WTC11 (cell line): ENCODE measurements around the gene LIMA1. TPM values are rescaled to one million over a fixed set of nuclear protein-coding genes. Genes with fewer than 3 reads are reported as not detected.

ENCODE experiments used
- ATAC-seq: fragments of 200-7000 bp; cut with Tn5 transposase; 2 replicates; pipeline ENCODE4 v1.10.0; 2021; ENCODE audit warnings: mild to moderate bottlenecking, moderate library complexity
- CTCF ChIA-PET: fragments of 300-600 bp; sonication (Branson Sonifier 250); formaldehyde crosslinking; loops from one replicate; lab custom pipeline; 2021; ENCODE audit warnings: antibody characterized with exemption; lab: Charles Lee
- POLR2A ChIA-PET: fragments of 350-600 bp; sonication (Branson Sonifier 250); formaldehyde crosslinking; loops from one replicate; lab custom pipeline; 2021; ENCODE audit warnings: antibody characterized with exemption; lab: Charles Lee
- DNase-seq: peaks from one replicate; pipeline ENCODE4 v3.0.0; 2021; ENCODE audit warnings: low spot score
- H3K27ac Mint-ChIP-seq: 2 replicates; pipeline ENCODE4 v1.8.0; 2021; ENCODE audit warnings: mixed read lengths
- H3K27me3 Mint-ChIP-seq: 2 replicates; pipeline ENCODE4 v1.8.0; 2021; ENCODE audit warnings: low read depth, mild to moderate bottlenecking, moderate library complexity, mixed read lengths
- H3K36me3 Mint-ChIP-seq: 2 replicates; pipeline ENCODE4 v1.8.0; 2021; ENCODE audit warnings: mixed read lengths
- H3K4me1 Mint-ChIP-seq: 2 replicates; pipeline ENCODE4 v1.8.0; 2022; ENCODE audit warnings: mixed read lengths
- H3K4me3 Mint-ChIP-seq: 2 replicates; pipeline ENCODE4 v1.8.0; 2021; ENCODE audit warnings: mild to moderate bottlenecking, moderate library complexity, mixed read lengths
- H3K9me3 Mint-ChIP-seq: 2 replicates; pipeline ENCODE4 v1.8.0; 2021; ENCODE audit warnings: mixed read lengths
- ATF1 ChIP-seq: sonication (generic); formaldehyde crosslinking; IDR thresholded peaks from 2 replicates; pipeline ENCODE4 v1.8.1; 2023; ENCODE audit warnings: mild to moderate bottlenecking, moderate library complexity, missing genetic modification reagents
- CBFB ChIP-seq: sonication (generic); formaldehyde crosslinking; IDR thresholded peaks from 2 replicates; pipeline ENCODE4 v1.8.1; 2022; ENCODE audit warnings: mild to moderate bottlenecking, low read depth, missing genetic modification reagents
- CREB1 ChIP-seq: sonication (generic); formaldehyde crosslinking; IDR thresholded peaks from 2 replicates; pipeline ENCODE4 v1.8.0; 2023; ENCODE audit warnings: mild to moderate bottlenecking, missing genetic modification reagents
- GRHL2 ChIP-seq: fragments of 250-450 bp; sonication (Bioruptor Pico); IDR thresholded peaks from 2 replicates; pipeline ENCODE4 v1.8.0; 2022; ENCODE audit warnings: mild to moderate bottlenecking, moderate library complexity; ENCODE audit not compliant: insufficient replicate concordance, severe bottlenecking
- HMGA2 ChIP-seq: fragments of 250-450 bp; sonication (Bioruptor Pico); IDR thresholded peaks from 2 replicates; pipeline ENCODE4 v1.4.0; 2021; ENCODE audit warnings: mild to moderate bottlenecking, moderate library complexity
- KAT7 ChIP-seq: sonication (generic); formaldehyde crosslinking; IDR thresholded peaks from 2 replicates; pipeline ENCODE4 v1.8.1; 2023; ENCODE audit warnings: missing genetic modification reagents, mild to moderate bottlenecking, borderline replicate concordance
- NFATC4 ChIP-seq: fragments of 250-450 bp; sonication (Bioruptor Pico); IDR thresholded peaks from 2 replicates; pipeline ENCODE4 v1.9.0; 2021; ENCODE audit warnings: mild to moderate bottlenecking
- TCF7 ChIP-seq: sonication (generic); formaldehyde crosslinking; IDR thresholded peaks from 2 replicates; pipeline ENCODE4 v1.8.0; 2022; ENCODE audit warnings: mild to moderate bottlenecking, low read depth, missing genetic modification reagents, moderate library complexity
- ZNF219 ChIP-seq: sonication (generic); formaldehyde crosslinking; IDR thresholded peaks from 2 replicates; pipeline ENCODE4 v1.8.0; 2023; ENCODE audit warnings: missing genetic modification reagents, mild to moderate bottlenecking, borderline replicate concordance
- ZNF263 ChIP-seq: sonication (generic); formaldehyde crosslinking; IDR thresholded peaks from 2 replicates; pipeline ENCODE4 v1.8.1; 2022; ENCODE audit warnings: low read depth, mild to moderate bottlenecking, moderate library complexity, missing genetic modification reagents
- total RNA-seq: library from RNA; stranded (reverse); gene quantifications from 3 replicates; pipeline ENCODE4 v1.2.3, GENCODE V29; 2021
- TF ChIP-seq, protein P1 (sequence below): fragments of 250-450 bp; sonication (Bioruptor Pico); IDR thresholded peaks from 2 replicates; pipeline ENCODE4 v1.8.0; 2021; ENCODE audit warnings: mild to moderate bottlenecking
- TF ChIP-seq, protein P2 (sequence below): sonication (generic); formaldehyde crosslinking; IDR thresholded peaks from 2 replicates; pipeline ENCODE4 v1.8.0; 2022; ENCODE audit warnings: mild to moderate bottlenecking, missing genetic modification reagents
- TF ChIP-seq, protein P3 (sequence below): sonication (generic); formaldehyde crosslinking; IDR thresholded peaks from 2 replicates; pipeline ENCODE4 v1.8.1; 2023; ENCODE audit warnings: mild to moderate bottlenecking, missing genetic modification reagents, moderate library complexity
- TF ChIP-seq, protein P4 (sequence below): sonication (generic); formaldehyde crosslinking; IDR thresholded peaks from 2 replicates; pipeline ENCODE4 v1.8.0; 2022; ENCODE audit warnings: missing genetic modification reagents
- TF ChIP-seq, protein P5 (sequence below): sonication (generic); formaldehyde crosslinking; IDR thresholded peaks from 2 replicates; pipeline ENCODE4 v1.8.1; 2023; ENCODE audit warnings: mild to moderate bottlenecking, missing genetic modification reagents
- TF ChIP-seq, protein P6 (sequence below): fragments of 250-450 bp; sonication (Bioruptor Pico); IDR thresholded peaks from 2 replicates; pipeline ENCODE4 v2.1.2; 2022; ENCODE audit warnings: mild to moderate bottlenecking, moderate library complexity
- TF ChIP-seq, protein P7 (sequence below): sonication (generic); formaldehyde crosslinking; IDR thresholded peaks from 2 replicates; pipeline ENCODE4 v1.8.0; 2022; ENCODE audit warnings: mild to moderate bottlenecking, missing genetic modification reagents
- TF ChIP-seq, protein P8 (sequence below): sonication (generic); formaldehyde crosslinking; conservative IDR thresholded peaks from 2 replicates; pipeline ENCODE4 v1.8.1; 2023; ENCODE audit warnings: mild to moderate bottlenecking, low read depth, missing genetic modification reagents, moderate library complexity
- TF ChIP-seq, protein P9 (sequence below): sonication (generic); formaldehyde crosslinking; IDR thresholded peaks from 2 replicates; pipeline ENCODE4 v1.8.1; 2022; ENCODE audit warnings: mild to moderate bottlenecking, moderate library complexity, missing genetic modification reagents

LIMA1 gene
- total RNA-seq, 1 experiment from 2014 or later: 41.2 TPM

DNA sequence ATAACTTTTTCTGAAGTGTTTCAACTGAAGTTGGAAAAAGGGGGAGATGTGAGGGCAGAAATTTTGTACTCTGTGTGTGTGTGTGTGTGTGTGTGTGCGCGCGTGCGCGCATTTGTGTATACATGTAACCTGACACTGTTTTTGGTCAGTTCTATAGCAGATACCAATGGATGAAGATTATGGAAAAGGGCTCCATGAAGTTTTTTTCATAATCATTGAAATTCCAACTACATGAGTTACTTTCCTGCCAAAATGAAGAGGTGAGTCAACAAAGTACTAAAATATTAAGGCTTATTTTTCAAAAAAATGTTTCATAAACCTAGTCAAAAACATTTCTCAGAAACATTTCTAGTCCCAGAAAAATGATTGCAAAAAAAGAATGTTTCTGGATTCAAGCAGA lies 90.4 kb downstream of the LIMA1 start:
- H3K27me3 Mint-ChIP-seq: no peaks in the 10 kb centered on the region
- no peaks in the 10 kb centered on the region for H3K9me3 Mint-ChIP-seq
- ATAC-seq: no peak
- TF ChIP-seq, protein P1, sequence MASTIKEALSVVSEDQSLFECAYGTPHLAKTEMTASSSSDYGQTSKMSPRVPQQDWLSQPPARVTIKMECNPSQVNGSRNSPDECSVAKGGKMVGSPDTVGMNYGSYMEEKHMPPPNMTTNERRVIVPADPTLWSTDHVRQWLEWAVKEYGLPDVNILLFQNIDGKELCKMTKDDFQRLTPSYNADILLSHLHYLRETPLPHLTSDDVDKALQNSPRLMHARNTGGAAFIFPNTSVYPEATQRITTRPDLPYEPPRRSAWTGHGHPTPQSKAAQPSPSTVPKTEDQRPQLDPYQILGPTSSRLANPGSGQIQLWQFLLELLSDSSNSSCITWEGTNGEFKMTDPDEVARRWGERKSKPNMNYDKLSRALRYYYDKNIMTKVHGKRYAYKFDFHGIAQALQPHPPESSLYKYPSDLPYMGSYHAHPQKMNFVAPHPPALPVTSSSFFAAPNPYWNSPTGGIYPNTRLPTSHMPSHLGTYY (CRISPR knock-in tag): no peak
- no peak for TF ChIP-seq TCF7
- TF ChIP-seq NFATC4 (CRISPR knock-in tag): no peak
- no peak for TF ChIP-seq CREB1 (CRISPR knock-in tag)
- no peak for TF ChIP-seq ZNF219 (CRISPR knock-in tag)
- TF ChIP-seq, protein P2, sequence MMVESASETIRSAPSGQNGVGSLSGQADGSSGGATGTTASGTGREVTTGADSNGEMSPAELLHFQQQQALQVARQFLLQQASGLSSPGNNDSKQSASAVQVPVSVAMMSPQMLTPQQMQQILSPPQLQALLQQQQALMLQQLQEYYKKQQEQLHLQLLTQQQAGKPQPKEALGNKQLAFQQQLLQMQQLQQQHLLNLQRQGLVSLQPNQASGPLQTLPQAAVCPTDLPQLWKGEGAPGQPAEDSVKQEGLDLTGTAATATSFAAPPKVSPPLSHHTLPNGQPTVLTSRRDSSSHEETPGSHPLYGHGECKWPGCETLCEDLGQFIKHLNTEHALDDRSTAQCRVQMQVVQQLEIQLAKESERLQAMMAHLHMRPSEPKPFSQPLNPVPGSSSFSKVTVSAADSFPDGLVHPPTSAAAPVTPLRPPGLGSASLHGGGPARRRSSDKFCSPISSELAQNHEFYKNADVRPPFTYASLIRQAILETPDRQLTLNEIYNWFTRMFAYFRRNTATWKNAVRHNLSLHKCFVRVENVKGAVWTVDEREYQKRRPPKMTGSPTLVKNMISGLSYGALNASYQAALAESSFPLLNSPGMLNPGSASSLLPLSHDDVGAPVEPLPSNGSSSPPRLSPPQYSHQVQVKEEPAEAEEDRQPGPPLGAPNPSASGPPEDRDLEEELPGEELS (CRISPR knock-in tag): no peak
- no peak for TF ChIP-seq KAT7
- no peak for TF ChIP-seq ATF1 (CRISPR knock-in tag)
- TF ChIP-seq, protein P3, sequence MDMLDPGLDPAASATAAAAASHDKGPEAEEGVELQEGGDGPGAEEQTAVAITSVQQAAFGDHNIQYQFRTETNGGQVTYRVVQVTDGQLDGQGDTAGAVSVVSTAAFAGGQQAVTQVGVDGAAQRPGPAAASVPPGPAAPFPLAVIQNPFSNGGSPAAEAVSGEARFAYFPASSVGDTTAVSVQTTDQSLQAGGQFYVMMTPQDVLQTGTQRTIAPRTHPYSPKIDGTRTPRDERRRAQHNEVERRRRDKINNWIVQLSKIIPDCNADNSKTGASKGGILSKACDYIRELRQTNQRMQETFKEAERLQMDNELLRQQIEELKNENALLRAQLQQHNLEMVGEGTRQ (CRISPR knock-in tag): no peak
- no peak for TF ChIP-seq CBFB (CRISPR knock-in tag)
- TF ChIP-seq, protein P4, sequence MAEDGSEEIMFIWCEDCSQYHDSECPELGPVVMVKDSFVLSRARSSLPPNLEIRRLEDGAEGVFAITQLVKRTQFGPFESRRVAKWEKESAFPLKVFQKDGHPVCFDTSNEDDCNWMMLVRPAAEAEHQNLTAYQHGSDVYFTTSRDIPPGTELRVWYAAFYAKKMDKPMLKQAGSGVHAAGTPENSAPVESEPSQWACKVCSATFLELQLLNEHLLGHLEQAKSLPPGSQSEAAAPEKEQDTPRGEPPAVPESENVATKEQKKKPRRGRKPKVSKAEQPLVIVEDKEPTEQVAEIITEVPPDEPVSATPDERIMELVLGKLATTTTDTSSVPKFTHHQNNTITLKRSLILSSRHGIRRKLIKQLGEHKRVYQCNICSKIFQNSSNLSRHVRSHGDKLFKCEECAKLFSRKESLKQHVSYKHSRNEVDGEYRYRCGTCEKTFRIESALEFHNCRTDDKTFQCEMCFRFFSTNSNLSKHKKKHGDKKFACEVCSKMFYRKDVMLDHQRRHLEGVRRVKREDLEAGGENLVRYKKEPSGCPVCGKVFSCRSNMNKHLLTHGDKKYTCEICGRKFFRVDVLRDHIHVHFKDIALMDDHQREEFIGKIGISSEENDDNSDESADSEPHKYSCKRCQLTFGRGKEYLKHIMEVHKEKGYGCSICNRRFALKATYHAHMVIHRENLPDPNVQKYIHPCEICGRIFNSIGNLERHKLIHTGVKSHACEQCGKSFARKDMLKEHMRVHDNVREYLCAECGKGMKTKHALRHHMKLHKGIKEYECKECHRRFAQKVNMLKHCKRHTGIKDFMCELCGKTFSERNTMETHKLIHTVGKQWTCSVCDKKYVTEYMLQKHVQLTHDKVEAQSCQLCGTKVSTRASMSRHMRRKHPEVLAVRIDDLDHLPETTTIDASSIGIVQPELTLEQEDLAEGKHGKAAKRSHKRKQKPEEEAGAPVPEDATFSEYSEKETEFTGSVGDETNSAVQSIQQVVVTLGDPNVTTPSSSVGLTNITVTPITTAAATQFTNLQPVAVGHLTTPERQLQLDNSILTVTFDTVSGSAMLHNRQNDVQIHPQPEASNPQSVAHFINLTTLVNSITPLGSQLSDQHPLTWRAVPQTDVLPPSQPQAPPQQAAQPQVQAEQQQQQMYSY (CRISPR knock-in tag): no peak
- no peak for TF ChIP-seq ZNF263 (CRISPR knock-in tag)
- TF ChIP-seq HMGA2 (CRISPR knock-in tag): no peak
- TF ChIP-seq, protein P5, sequence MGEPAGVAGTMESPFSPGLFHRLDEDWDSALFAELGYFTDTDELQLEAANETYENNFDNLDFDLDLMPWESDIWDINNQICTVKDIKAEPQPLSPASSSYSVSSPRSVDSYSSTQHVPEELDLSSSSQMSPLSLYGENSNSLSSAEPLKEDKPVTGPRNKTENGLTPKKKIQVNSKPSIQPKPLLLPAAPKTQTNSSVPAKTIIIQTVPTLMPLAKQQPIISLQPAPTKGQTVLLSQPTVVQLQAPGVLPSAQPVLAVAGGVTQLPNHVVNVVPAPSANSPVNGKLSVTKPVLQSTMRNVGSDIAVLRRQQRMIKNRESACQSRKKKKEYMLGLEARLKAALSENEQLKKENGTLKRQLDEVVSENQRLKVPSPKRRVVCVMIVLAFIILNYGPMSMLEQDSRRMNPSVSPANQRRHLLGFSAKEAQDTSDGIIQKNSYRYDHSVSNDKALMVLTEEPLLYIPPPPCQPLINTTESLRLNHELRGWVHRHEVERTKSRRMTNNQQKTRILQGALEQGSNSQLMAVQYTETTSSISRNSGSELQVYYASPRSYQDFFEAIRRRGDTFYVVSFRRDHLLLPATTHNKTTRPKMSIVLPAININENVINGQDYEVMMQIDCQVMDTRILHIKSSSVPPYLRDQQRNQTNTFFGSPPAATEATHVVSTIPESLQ (CRISPR knock-in tag): no peak
- no peak for TF ChIP-seq GRHL2 (CRISPR knock-in tag)
- TF ChIP-seq, protein P6, sequence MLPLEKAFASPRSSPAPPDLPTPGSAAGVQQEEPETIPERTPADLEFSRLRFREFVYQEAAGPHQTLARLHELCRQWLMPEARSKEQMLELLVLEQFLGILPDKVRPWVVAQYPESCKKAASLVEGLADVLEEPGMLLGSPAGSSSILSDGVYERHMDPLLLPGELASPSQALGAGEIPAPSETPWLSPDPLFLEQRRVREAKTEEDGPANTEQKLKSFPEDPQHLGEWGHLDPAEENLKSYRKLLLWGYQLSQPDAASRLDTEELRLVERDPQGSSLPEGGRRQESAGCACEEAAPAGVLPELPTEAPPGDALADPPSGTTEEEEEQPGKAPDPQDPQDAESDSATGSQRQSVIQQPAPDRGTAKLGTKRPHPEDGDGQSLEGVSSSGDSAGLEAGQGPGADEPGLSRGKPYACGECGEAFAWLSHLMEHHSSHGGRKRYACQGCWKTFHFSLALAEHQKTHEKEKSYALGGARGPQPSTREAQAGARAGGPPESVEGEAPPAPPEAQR: no peak
- TF ChIP-seq, protein P7, sequence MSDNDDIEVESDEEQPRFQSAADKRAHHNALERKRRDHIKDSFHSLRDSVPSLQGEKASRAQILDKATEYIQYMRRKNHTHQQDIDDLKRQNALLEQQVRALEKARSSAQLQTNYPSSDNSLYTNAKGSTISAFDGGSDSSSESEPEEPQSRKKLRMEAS (CRISPR knock-in tag): no peak
- TF ChIP-seq, protein P8, sequence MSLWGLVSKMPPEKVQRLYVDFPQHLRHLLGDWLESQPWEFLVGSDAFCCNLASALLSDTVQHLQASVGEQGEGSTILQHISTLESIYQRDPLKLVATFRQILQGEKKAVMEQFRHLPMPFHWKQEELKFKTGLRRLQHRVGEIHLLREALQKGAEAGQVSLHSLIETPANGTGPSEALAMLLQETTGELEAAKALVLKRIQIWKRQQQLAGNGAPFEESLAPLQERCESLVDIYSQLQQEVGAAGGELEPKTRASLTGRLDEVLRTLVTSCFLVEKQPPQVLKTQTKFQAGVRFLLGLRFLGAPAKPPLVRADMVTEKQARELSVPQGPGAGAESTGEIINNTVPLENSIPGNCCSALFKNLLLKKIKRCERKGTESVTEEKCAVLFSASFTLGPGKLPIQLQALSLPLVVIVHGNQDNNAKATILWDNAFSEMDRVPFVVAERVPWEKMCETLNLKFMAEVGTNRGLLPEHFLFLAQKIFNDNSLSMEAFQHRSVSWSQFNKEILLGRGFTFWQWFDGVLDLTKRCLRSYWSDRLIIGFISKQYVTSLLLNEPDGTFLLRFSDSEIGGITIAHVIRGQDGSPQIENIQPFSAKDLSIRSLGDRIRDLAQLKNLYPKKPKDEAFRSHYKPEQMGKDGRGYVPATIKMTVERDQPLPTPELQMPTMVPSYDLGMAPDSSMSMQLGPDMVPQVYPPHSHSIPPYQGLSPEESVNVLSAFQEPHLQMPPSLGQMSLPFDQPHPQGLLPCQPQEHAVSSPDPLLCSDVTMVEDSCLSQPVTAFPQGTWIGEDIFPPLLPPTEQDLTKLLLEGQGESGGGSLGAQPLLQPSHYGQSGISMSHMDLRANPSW: no peak
- TF ChIP-seq, protein P9, sequence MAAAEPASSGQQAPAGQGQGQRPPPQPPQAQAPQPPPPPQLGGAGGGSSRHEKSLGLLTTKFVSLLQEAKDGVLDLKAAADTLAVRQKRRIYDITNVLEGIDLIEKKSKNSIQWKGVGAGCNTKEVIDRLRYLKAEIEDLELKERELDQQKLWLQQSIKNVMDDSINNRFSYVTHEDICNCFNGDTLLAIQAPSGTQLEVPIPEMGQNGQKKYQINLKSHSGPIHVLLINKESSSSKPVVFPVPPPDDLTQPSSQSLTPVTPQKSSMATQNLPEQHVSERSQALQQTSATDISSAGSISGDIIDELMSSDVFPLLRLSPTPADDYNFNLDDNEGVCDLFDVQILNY (CRISPR knock-in tag): no peak
- ChIA-PET CTCF (no interaction called here), POLR2A (no interaction called here)
- H3K4me3 Mint-ChIP-seq: no peak overlapping the region
- peaks cover 18% of the 10 kb centered on the region for H3K36me3 Mint-ChIP-seq
- no peak for DNase-seq
- H3K27ac Mint-ChIP-seq: peak overlapping the region; percentile 8; the same call in 1 of the 2 replicates
- no peaks in the 10 kb centered on the region for H3K4me1 Mint-ChIP-seq
